GM21360 (cell line): Measurements from ENCODE around the gene AP5Z1.

Experiments used
- ATAC-seq: cut with Tn5 transposase; IDR thresholded peaks from one replicate; pipeline ENCODE4 v1.9.1; 2021; ENCODE audit warnings: mild to moderate bottlenecking, moderate library complexity; ENCODE audit not compliant: unreplicated experiment

The AP5Z1 gene

DNA sequence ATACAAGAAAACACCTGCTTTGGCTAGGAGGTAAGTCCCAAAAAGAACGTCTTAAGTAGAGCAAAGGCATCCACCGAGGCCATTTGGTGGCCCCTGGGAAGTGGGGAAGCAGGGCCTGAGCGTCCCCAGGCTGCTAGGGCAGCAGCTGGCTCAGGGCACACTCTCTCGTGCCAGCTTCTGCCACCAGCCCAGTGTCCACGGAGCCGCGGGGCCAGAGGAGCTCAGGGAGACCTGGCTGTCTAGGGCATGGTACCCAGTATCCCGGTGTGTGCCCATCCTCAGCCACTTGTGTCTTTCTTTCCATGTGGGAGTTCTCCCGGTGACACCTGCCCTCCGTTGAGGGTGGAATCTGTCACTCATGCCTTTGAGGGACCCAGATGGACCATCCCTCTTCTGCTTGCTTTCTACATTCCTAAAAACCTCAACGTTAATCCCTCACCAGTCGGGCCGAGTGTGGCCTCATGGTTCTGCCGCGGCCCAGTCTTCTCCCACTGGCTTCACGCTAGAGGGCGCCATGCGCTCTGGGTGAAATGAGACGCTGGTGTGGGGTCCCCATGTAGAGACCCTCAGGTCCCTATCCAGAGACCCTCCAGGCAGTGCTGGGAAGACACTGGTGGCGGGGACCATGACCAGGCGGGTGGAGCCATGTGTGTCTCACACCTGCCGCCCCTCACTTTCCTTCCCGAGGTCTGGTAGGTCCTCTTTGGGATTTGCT is 9.5 kb upstream of the AP5Z1 start:
- no peak for ATAC-seq

DNA sequence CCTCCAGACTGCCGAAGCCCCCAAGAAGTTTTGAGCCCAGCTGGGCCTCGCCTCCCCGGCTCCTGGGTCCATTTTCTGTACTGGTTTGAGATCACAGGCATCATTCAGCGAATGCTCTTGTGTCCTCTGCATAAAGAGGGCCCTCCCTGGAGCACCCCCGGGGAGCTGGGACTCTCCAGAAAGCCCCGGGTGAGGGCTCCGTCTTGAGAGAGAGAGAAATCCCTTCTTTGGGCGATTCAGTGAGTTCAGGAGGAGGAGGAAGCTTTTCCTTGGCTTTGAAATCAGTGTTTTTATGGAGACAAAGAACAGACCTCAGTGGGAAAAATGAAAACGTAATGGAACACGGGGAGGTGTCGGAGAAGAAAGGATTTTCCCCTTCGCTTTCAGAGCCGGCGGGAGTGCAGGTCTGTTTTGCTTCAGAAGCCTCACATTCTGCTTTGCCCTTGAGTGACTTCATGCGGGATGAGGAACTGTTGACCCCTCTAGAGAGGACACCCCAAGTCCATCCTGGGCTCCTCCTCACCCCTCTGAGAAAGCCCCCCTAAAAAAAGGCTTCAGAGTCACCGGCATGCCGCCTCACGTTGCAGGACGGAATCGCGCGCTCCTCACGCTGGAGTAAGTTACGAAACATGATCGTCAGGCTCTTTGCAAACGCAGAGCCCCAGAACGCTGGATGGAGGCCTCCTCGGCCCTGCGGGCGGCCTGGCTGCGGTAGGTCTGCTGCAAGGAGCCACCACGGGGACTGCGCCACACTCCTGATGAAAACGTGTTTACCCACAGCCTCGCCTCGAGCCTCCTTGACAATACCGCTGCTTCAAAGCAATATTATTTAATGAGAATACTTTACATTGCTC is 8.5 kb upstream of the AP5Z1 start:
- ATAC-seq, result no peak

- ATAC-seq, result no peak
These were observed 6.5 kb upstream of the AP5Z1 start for GRCh38 chr7:4768597-4769569.

GRCh38 chr7:4769761-4770160 is 5.7 kb upstream of the AP5Z1 start:
- ATAC-seq, result no peak

DNA sequence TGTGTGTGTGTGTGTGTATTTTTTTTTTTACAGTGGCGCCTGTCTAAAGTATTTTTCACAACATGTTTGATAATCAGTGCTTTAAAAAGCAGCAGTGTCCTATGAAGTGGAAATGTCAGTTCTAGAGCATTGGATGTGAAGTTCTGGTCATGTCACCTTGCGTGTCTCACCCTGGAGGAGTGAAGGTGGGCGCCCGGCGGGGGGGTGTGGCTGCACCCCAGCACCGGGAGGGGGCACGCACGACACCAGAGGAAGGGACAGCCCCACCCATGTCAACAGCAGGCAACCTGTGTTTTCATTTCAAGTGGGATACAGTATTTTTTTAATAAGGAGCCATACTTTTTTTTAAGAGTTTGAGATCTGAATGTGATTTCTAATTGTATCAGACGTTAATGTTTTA is 4.5 kb upstream of the AP5Z1 start:
- ATAC-seq, result no peak

GRCh38 chr7:4771737-4772136 is 3.7 kb upstream of the AP5Z1 start:
- no peak for ATAC-seq

DNA sequence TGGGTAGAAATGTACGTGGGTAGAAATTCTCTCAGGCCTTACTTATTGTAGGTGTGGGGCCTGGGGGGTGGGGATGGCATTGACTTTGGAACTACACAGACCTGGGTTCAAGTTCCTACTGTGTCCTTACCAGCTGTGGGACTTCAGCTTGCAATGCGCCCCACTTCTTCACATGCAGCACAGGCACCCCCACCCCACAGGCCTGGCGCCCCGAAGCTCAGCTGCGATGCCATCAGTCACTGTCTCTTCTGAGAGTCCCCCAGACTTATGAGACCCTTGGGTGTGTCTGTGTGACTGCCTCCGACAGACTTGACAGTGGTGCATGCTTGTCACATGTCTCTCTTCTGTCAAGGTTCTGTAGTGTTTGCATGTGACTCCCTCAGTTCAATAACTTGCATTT is 3.1 kb upstream of the AP5Z1 start:
- ATAC-seq, result no peak

GRCh38 chr7:4774007-4774406 is 1.4 kb upstream of the AP5Z1 start:
- no peak for ATAC-seq

DNA sequence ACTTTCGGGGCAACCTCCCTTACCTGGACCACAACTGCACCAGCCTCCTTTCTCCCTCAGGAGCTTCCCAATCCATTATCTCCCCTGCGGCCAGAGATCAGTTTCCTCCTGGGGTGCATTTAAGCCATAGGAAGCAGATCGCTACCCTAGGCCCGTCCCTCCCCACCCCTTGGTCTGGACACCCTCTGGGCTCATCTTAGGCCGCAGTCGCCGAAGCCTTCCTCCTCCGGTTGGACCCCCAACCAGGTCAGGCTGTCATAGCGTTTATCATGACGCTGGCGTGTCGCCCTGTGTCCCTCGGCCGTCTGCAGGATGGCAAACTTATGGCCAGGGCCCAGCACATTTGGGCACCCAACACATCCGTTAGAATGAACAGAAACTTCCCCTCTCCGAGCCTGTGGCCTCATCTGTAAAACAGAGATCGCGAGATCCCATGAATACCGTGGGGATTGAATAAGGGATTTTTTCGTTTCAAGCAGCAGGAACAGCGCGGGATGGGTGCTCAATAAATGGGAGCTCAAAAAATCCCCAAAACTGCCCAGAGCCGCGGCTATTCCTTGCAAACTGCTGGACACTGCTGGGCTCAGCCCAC is 669 bp upstream of the AP5Z1 start:
- ATAC-seq, result peak; percentile 28

DNA sequence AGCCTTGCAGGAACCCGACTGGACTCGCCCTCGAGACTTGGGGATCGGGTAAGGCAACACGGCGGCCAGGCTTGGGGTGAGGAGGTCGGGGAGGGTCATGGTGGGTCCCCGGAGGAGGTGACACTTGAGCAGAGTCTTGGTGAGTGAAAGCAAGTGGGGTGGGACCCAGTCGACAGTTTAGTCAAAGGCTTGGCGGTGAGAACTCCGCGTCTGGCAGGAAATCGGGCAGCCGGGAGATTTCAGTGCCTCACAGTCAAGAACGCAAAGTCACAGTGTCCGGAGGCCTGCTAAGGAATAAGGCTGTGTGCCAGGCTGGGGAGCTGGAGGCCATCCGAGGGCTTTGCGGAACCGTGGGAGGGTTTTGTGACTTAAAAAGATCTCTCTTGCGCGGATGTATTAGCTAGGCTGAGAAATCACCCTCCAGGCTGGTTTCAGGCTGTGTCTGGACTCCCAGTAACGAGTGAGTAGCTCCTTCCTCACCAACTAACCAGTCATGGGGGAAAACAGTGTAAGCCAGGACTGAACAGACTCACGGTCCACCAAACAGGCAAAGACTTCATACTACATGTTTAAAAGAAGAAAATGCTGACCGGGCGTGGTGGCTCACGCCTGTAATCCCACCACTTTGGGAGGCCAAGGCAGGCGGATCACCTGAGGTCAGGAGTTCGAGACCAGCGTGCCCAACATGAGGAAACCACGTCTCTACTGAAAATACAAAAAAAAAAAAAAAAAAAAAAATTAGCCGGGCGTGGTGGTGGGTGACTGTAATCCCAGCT is 613 bp downstream of the AP5Z1 start:
- ATAC-seq, result peak; percentile 20

DNA sequence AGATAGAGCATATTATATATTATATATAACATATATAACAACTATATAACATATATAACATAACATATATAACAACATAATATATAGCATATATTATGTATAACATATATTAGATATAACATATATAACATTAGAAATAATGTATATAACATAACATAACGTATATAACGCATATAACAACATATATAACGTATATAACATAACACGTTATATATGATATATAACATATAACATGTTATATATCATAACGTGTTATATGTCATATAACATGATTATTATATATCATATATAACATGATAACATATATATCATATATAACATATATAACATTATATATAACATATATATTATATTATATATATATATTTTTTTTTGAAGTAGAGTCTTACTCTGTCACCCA is 3.7 kb downstream of the AP5Z1 start:
- no peak for ATAC-seq

DNA sequence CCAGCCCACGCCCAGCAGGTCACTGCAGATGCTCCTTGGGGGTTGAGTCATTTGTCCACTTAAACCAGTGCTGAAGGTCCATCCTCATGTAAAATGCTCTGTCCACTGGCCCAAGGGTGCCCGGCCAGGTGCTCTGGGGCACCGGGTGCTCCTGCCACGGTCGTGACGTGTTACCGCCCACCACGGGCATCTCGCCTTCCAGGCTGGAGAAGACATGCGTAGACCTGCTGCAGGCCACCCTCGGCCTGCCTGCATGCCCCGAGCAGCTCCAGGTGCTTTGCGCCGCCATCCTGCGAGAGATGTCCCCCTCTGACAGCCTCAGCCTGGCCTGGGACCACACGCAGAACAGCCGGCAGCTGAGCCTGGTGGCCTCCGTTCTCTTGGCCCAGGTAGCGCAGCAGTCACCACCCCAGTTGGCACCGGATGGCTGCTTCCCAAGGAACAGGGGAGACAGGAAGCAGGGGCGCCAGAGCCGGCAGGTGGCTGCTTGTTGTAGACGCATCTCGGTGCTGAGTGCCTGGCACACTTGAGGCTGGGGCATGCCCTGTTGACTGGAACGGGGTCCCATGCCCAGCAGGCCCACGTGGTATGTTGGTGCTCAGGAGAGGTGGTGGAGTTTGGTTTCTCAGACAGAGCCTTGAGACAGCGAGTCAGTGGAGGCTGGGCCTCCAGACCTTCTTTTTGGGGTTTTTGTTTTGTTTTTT is 6.1 kb downstream of the AP5Z1 start:
- ATAC-seq, result no peak

GRCh38 chr7:4782333-4783291 is 7.2 kb downstream of the AP5Z1 start:
- no peak for ATAC-seq

DNA sequence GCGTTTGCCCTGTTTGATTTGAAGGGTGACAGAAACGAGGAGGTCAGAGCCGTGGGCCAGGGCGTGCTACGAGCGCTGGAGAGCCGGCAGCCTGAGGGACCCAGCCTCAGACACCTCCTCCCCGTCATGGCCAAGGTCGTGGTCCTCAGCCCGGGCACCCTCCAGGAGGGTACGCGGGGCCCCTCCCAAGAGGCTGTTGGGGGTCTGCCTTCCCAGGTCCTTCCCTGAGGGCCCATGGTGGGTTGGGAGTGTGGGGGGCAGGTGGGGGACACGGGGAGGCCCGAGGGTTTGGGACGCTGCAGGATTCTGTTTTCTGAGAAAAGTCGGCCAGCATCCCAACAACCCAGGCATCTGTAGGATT is 7.8 kb downstream of the AP5Z1 start:
- no peak for ATAC-seq

- no peak for ATAC-seq
These were observed 8.4 kb downstream of the AP5Z1 start for GRCh38 chr7:4783762-4784351.

- ATAC-seq, result no peak
These were observed 9.4 kb downstream of the AP5Z1 start for GRCh38 chr7:4784799-4785198.

- no peak for ATAC-seq
These were observed 9.9 kb downstream of the AP5Z1 start for GRCh38 chr7:4785371-4785770.

DNA sequence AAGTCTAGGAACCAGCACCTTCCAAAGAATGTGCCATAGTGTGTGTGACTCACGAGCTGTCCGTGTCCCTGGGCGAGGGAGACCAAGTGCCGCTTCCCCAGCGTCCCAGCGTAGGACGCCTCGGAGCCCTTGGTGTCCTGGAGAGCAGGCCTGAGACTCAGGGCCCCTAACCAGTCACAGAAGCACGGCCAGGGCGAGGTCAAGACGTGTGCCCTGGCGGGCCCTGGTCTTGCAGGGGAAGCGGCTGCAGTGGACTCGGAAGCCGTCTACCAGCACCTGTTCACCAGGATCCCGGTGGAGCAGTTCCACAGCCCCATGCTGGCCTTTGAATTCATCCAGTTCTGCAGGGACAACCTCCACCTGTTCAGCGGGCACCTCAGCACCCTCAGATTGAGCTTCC is 10.6 kb downstream of the AP5Z1 start:
- no peak for ATAC-seq
